ENCODE measurements around the gene SDR42E1.

SDR42E1 gene

DNA sequence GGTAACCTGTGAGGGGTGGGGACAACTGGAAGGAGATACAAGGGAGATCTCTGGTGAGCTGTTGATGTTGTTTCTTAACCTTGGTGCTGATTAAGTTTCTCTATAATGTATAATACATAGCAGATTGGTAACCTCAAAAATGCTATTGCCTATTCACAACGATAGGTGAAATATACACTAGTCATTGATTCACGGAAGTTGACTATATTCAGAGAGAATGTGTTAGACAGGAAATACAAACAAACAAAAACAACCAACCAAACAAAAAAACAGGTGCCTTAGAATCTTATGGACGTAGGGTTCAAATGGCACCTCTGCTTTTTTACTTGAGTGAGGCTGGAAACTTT lies 45.3 kb upstream of the SDR42E1 start:
- Histone ChIP-seq H3K27me3 (ENCODE audit: insufficient read depth, poor library complexity, severe bottlenecking) (peaks cover 8% of the 10 kb centered on the region), H3K4me3 (replicated peaks; ENCODE audit: insufficient read depth, low read length) (no peak overlapping the region), H3K27ac (replicated peaks) (no peak overlapping the region)
- DNase-seq (ENCODE audit: low read depth in 1 of 2, low spot score in 1 of 2) = no peak
- TF ChIP-seq, protein P1, sequence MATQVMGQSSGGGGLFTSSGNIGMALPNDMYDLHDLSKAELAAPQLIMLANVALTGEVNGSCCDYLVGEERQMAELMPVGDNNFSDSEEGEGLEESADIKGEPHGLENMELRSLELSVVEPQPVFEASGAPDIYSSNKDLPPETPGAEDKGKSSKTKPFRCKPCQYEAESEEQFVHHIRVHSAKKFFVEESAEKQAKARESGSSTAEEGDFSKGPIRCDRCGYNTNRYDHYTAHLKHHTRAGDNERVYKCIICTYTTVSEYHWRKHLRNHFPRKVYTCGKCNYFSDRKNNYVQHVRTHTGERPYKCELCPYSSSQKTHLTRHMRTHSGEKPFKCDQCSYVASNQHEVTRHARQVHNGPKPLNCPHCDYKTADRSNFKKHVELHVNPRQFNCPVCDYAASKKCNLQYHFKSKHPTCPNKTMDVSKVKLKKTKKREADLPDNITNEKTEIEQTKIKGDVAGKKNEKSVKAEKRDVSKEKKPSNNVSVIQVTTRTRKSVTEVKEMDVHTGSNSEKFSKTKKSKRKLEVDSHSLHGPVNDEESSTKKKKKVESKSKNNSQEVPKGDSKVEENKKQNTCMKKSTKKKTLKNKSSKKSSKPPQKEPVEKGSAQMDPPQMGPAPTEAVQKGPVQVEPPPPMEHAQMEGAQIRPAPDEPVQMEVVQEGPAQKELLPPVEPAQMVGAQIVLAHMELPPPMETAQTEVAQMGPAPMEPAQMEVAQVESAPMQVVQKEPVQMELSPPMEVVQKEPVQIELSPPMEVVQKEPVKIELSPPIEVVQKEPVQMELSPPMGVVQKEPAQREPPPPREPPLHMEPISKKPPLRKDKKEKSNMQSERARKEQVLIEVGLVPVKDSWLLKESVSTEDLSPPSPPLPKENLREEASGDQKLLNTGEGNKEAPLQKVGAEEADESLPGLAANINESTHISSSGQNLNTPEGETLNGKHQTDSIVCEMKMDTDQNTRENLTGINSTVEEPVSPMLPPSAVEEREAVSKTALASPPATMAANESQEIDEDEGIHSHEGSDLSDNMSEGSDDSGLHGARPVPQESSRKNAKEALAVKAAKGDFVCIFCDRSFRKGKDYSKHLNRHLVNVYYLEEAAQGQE (IDR thresholded peaks at IDR 0.05; ENCODE audit: insufficient replicate concordance, low read depth) = no peak
- TF ChIP-seq SPI1 (IDR thresholded peaks at IDR 0.05; ENCODE audit: borderline replicate concordance, low read depth) = no peak
- TF ChIP-seq POLR2AphosphoS5 (IDR thresholded peaks at IDR 0.05; ENCODE audit: low read depth) = no peak
- TF ChIP-seq, protein P2, sequence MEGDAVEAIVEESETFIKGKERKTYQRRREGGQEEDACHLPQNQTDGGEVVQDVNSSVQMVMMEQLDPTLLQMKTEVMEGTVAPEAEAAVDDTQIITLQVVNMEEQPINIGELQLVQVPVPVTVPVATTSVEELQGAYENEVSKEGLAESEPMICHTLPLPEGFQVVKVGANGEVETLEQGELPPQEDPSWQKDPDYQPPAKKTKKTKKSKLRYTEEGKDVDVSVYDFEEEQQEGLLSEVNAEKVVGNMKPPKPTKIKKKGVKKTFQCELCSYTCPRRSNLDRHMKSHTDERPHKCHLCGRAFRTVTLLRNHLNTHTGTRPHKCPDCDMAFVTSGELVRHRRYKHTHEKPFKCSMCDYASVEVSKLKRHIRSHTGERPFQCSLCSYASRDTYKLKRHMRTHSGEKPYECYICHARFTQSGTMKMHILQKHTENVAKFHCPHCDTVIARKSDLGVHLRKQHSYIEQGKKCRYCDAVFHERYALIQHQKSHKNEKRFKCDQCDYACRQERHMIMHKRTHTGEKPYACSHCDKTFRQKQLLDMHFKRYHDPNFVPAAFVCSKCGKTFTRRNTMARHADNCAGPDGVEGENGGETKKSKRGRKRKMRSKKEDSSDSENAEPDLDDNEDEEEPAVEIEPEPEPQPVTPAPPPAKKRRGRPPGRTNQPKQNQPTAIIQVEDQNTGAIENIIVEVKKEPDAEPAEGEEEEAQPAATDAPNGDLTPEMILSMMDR (IDR thresholded peaks at IDR 0.05; ENCODE audit: insufficient read depth, low read length) = no peak
- no peak for TF ChIP-seq GABPA (IDR thresholded peaks at IDR 0.05; ENCODE audit: low read depth)

DNA sequence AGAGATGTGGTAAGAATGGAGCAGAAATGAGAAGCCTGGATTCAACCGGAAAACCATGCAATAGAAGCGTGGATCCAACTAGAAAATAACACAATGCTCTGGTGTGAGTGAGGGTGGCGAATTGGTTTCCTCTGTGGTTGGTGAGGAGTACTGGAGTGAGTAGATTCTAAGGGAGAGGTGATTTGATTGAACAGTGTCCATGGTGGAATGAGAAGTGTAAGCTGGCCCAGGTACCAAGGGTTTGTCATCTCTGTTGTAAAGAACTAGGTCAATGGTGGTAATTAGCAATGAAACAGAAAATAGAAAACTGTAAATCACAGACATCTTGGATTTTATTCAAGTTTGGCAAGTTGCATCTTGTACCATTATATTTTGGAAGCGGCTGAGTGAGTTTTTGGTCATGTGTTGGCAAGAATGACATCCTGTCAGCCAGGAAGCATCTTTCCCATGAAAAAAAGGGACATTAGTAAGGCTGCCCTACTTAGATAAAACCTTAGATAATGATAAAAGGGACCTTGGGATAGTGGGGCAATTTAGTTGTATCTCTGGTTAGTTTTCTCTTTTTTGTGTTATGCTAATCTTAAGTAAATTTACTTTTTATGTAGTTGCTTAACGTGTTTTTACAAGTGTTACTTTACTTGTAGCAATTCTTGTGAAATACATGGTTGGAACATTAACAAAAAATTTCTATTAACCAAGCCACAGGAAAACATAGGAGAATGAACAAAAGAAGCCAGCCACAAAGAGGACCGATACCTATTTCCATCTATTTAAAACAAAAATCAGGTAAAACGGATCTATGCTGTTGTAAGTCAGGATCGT lies 44.7 kb upstream of the SDR42E1 start:
- TF ChIP-seq POLR2AphosphoS5 (IDR thresholded peaks at IDR 0.05; ENCODE audit: low read depth) = no peak
- no peak for TF ChIP-seq GABPA (IDR thresholded peaks at IDR 0.05; ENCODE audit: low read depth)
- TF ChIP-seq, protein P1 (IDR thresholded peaks at IDR 0.05; ENCODE audit: insufficient replicate concordance, low read depth) = no peak
- no peak for TF ChIP-seq SPI1 (IDR thresholded peaks at IDR 0.05; ENCODE audit: borderline replicate concordance, low read depth)
- Histone ChIP-seq H3K27me3 (ENCODE audit: insufficient read depth, poor library complexity, severe bottlenecking) (peaks cover 8% of the 10 kb centered on the region), H3K27ac (replicated peaks) (no peak overlapping the region), H3K4me3 (replicated peaks; ENCODE audit: insufficient read depth, low read length) (no peak overlapping the region)
- DNase-seq (ENCODE audit: low read depth in 1 of 2, low spot score in 1 of 2) = no peak

DNA sequence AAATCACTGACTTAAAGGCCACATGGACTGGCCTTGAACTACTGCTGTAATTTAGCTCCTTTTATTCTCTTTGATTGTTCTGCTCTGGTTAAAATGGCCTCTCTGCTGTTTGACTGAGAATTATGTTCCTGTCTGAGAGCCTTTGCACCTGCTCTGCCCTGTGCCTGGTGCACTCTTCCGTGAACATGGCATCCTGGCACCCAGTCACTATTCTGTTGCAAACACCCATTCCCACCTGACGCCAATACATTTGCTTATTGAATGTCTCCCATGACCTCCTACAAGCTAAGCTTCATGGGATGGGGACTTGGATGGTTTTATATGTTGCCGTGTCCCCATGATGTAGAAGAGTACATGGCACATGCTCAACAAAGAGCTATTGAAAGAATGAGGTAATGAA lies 43.8 kb upstream of the SDR42E1 start:
- no peak overlapping the region for H3K27ac ChIP-seq (replicated peaks)
- no peak for DNase-seq (ENCODE audit: low read depth in 1 of 2, low spot score in 1 of 2)
- no peak for TF ChIP-seq GABPA (IDR thresholded peaks at IDR 0.05; ENCODE audit: low read depth)
- TF ChIP-seq, protein P2 (IDR thresholded peaks at IDR 0.05; ENCODE audit: insufficient read depth, low read length) = no peak
- TF ChIP-seq, protein P1 (IDR thresholded peaks at IDR 0.05; ENCODE audit: insufficient replicate concordance, low read depth) = no peak
- no peak for TF ChIP-seq SPI1 (IDR thresholded peaks at IDR 0.05; ENCODE audit: borderline replicate concordance, low read depth)
- TF ChIP-seq POLR2AphosphoS5 (IDR thresholded peaks at IDR 0.05; ENCODE audit: low read depth) = no peak
- peaks cover 8% of the 10 kb centered on the region for H3K27me3 ChIP-seq (ENCODE audit: insufficient read depth, poor library complexity, severe bottlenecking)
- H3K4me3 ChIP-seq (replicated peaks; ENCODE audit: insufficient read depth, low read length) = no peak overlapping the region
